ENCODE results near the gene LNPK.

DNA sequence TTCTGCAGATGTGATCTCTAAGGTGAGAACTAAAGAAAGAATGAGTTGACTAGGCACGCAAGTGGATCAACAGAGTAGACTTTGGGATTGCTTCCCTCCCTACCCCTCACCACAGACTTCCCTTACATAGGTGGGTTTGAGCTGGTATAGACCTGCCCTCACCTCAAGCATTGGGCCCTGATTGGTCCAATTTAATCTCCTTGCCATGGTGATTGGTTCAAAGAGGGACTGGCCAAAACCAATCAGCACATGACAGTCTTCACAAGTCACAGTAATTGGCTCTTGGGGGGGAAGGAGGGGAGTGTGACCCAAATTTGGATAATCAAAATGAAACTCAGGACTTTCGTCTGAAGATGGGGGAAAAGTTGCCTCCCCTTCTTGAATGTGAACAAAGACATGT, 36.6 kb upstream of the LNPK start:
- TF ChIP-seq, protein P1, sequence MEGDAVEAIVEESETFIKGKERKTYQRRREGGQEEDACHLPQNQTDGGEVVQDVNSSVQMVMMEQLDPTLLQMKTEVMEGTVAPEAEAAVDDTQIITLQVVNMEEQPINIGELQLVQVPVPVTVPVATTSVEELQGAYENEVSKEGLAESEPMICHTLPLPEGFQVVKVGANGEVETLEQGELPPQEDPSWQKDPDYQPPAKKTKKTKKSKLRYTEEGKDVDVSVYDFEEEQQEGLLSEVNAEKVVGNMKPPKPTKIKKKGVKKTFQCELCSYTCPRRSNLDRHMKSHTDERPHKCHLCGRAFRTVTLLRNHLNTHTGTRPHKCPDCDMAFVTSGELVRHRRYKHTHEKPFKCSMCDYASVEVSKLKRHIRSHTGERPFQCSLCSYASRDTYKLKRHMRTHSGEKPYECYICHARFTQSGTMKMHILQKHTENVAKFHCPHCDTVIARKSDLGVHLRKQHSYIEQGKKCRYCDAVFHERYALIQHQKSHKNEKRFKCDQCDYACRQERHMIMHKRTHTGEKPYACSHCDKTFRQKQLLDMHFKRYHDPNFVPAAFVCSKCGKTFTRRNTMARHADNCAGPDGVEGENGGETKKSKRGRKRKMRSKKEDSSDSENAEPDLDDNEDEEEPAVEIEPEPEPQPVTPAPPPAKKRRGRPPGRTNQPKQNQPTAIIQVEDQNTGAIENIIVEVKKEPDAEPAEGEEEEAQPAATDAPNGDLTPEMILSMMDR (IDR thresholded peaks at IDR 0.05) = no peak
- TF ChIP-seq POLR2AphosphoS5 (IDR thresholded peaks at IDR 0.05) = no peak
